HCT116 (cell line): Measurements from ENCODE around the gene PRORP.

Experiments used
- CEBPB ChIP-seq: IDR thresholded peaks from 2 replicates; pipeline ENCODE4 v1.6.1; 2012; ENCODE audit warnings: low read depth
- CTCF ChIP-seq, 3 experiments: fragments of 200-600 bp in 1 of 3; sonication (generic) in 1 of 3; IDR thresholded peaks in 2 of 3; conservative IDR thresholded peaks in 1 of 3; 2 replicates each; pipeline ENCODE4 v1.5.1; 2012 to 2017; ENCODE audit warnings: low read depth in 2 of 3, low read length in 2 of 3, antibody characterized with exemption in 1 of 3, borderline replicate concordance in 1 of 3, control low read depth in 1 of 3, mild to moderate bottlenecking in 1 of 3, mixed read lengths in 1 of 3, mixed run types in 1 of 3, moderate library complexity in 1 of 3; ENCODE audit not compliant: insufficient read depth in 1 of 3
- EZH2 ChIP-seq: fragments of 200-600 bp; sonication (generic); IDR thresholded peaks from 2 replicates; pipeline ENCODE4 v1.6.1; 2017; ENCODE audit warnings: antibody characterized with exemption, mixed run types
- EZH2phosphoT487 ChIP-seq: fragments of 200-600 bp; IDR thresholded peaks from 2 replicates; pipeline ENCODE4 v1.6.1; 2018; ENCODE audit warnings: antibody characterized with exemption, borderline replicate concordance
- POLR2A ChIP-seq: IDR thresholded peaks from 2 replicates; pipeline ENCODE4 v1.7.0; 2011; ENCODE audit warnings: borderline replicate concordance; ENCODE audit not compliant: insufficient read depth, insufficient read length; ENCODE audit errors: extremely low read depth
- POLR2AphosphoS5 ChIP-seq: IDR thresholded peaks from 2 replicates; pipeline ENCODE4 v1.6.1; 2011; ENCODE audit warnings: mild to moderate bottlenecking, low read depth, low read length, moderate library complexity
- RAD21 ChIP-seq: IDR thresholded peaks from 2 replicates; pipeline ENCODE4 v1.6.1; 2012; ENCODE audit warnings: low read depth, mild to moderate bottlenecking
- SP1 ChIP-seq: IDR thresholded peaks from 2 replicates; pipeline ENCODE4 v1.6.1; 2012; ENCODE audit warnings: low read depth

- TF ChIP-seq RAD21 = no peak
- no peak for TF ChIP-seq CTCF (IDR thresholded peaks at IDR 0.05 in 2 of 3, conservative IDR thresholded peaks at IDR 0.05 in 1 of 3; ENCODE audit: borderline replicate concordance in 1 of 3, insufficient read depth in 1 of 3, low read depth in 2 of 3, low read length in 2 of 3)
- TF ChIP-seq CEBPB = no peak
- no peak for TF ChIP-seq POLR2AphosphoS5
- TF ChIP-seq POLR2A = no peak
- TF ChIP-seq SP1 = no peak
- no peak for TF ChIP-seq EZH2phosphoT487
- TF ChIP-seq EZH2 = no peak
Observed at GRCh38 chr14:35163384-35163783, 41.0 kb downstream of the PRORP start.
